Measurements from ENCODE around the gene VAV1.

- TF ChIP-seq POLR2A (IDR thresholded peaks at IDR 0.05; ENCODE audit: extremely low read depth, insufficient read length) (no peak), CTCF (IDR thresholded peaks at IDR 0.05; ENCODE audit: low read depth, low read length) (no peak), MYC (IDR thresholded peaks at IDR 0.05; ENCODE audit: low read depth, low read length) (no peak), MAX (IDR thresholded peaks at IDR 0.05; ENCODE audit: low read depth, low read length) (no peak)
Observed at GRCh38 chr19:6812612-6813011, 40.1 kb downstream of the VAV1 start.
